H9 (cell line): ENCODE results near the gene CDH19. TPM values are rescaled to one million over a fixed set of nuclear protein-coding genes. Genes with fewer than 3 reads are reported as not detected.
A peak's percentile ranks its signal among the peaks of the same experiment; 100 is the strongest.

Experiments
- DNase-seq: peaks from one replicate; pipeline ENCODE4 v3.0.0-alpha.2; 2017
- H2AFZ ChIP-seq: one replicate; pipeline ENCODE4 v1.6.1; 2013; ENCODE audit warnings: mild to moderate bottlenecking, low read length, control low read depth, moderate library complexity
- H2AK5ac ChIP-seq: 2 replicates; pipeline ENCODE4 v1.6.1; 2013; ENCODE audit warnings: low read length, control low read depth, mixed read lengths; ENCODE audit not compliant: insufficient read length
- H2BK120ac ChIP-seq: one replicate; pipeline ENCODE4 v1.6.1; 2013; ENCODE audit warnings: low read depth, mild to moderate bottlenecking, low read length, control low read depth, inconsistent platforms; ENCODE audit not compliant: poor library complexity, severe bottlenecking
- H2BK12ac ChIP-seq: 2 replicates; pipeline ENCODE4 v1.6.1; 2013; ENCODE audit warnings: low read length, control low read depth, mixed read lengths, low read depth; ENCODE audit not compliant: insufficient read length
- H2BK15ac ChIP-seq: 2 replicates; pipeline ENCODE4 v1.6.1; 2013; ENCODE audit warnings: low read depth, low read length, control low read depth
- H2BK20ac ChIP-seq: one replicate; pipeline ENCODE4 v1.6.1; 2013; ENCODE audit warnings: low read depth, mild to moderate bottlenecking, low read length, control low read depth, inconsistent platforms; ENCODE audit not compliant: poor library complexity, severe bottlenecking
- H2BK5ac ChIP-seq: 2 replicates; pipeline ENCODE4 v1.6.1; 2013; ENCODE audit warnings: low read length, control low read depth, mixed read lengths; ENCODE audit not compliant: insufficient read length
- H3K14ac ChIP-seq: 2 replicates; pipeline ENCODE4 v1.6.1; 2013; ENCODE audit warnings: low read length, control low read depth; ENCODE audit not compliant: insufficient read depth
- H3K18ac ChIP-seq: 2 replicates; pipeline ENCODE4 v1.6.1; 2013; ENCODE audit warnings: low read depth, mild to moderate bottlenecking, mixed read lengths, low read length, control low read depth; ENCODE audit not compliant: insufficient read length
- H3K23ac ChIP-seq: 2 replicates; pipeline ENCODE4 v1.6.1; 2013; ENCODE audit warnings: low read length, control low read depth, mixed read lengths, low read depth; ENCODE audit not compliant: insufficient read length
- H3K23me2 ChIP-seq: 2 replicates; pipeline ENCODE4 v1.6.1; 2013; ENCODE audit warnings: low read depth, mild to moderate bottlenecking, mixed read lengths, low read length, control low read depth; ENCODE audit not compliant: insufficient read length, poor library complexity, severe bottlenecking
- H3K27ac ChIP-seq: 2 replicates; pipeline ENCODE4 v1.5.1; 2013; ENCODE audit warnings: low read length, control low read depth, mixed read lengths, low read depth; ENCODE audit not compliant: insufficient read length
- H3K27me3 ChIP-seq: 2 replicates; pipeline ENCODE4 v1.6.1; 2013; ENCODE audit warnings: low read length, control low read depth, inconsistent platforms; ENCODE audit not compliant: insufficient read depth
- H3K4ac ChIP-seq: 2 replicates; pipeline ENCODE4 v1.6.1; 2013; ENCODE audit warnings: low read depth, mild to moderate bottlenecking, control low read depth, inconsistent platforms, low read length, moderate library complexity
- H3K4me1 ChIP-seq: 2 replicates; pipeline ENCODE4 v1.6.1; 2013; ENCODE audit warnings: low read length, control low read depth, inconsistent platforms; ENCODE audit not compliant: insufficient read depth
- H3K4me2 ChIP-seq: 2 replicates; pipeline ENCODE4 v1.6.1; 2013; ENCODE audit warnings: low read length, control low read depth, mixed read lengths; ENCODE audit not compliant: insufficient read length, insufficient read depth
- H3K56ac ChIP-seq: 2 replicates; pipeline ENCODE4 v1.6.1; 2013; ENCODE audit warnings: low read depth, mild to moderate bottlenecking, mixed read lengths, low read length, control low read depth; ENCODE audit not compliant: insufficient read length
- H3K79me1 ChIP-seq: 2 replicates; pipeline ENCODE4 v1.6.1; 2013; ENCODE audit warnings: low read depth, mild to moderate bottlenecking, moderate library complexity, low read length, control low read depth, inconsistent platforms; ENCODE audit not compliant: insufficient read depth, poor library complexity, severe bottlenecking
- H3K79me2 ChIP-seq: 2 replicates; pipeline ENCODE4 v1.6.1; 2013; ENCODE audit warnings: low read length, control low read depth, inconsistent platforms; ENCODE audit not compliant: insufficient read depth
- H3K9ac ChIP-seq: 2 replicates; pipeline ENCODE4 v1.6.1; 2013; ENCODE audit warnings: low read length, control low read depth, mixed read lengths; ENCODE audit not compliant: insufficient read length; ENCODE audit errors: extremely low read depth
- H3K9me3 ChIP-seq: one replicate; pipeline ENCODE4 v1.6.1; 2013; ENCODE audit warnings: low read depth, low read length, inconsistent platforms; ENCODE audit not compliant: control insufficient read depth
- H3T11ph ChIP-seq: one replicate; pipeline ENCODE4 v1.6.1; 2013; ENCODE audit warnings: mild to moderate bottlenecking, low read length, control low read depth, inconsistent platforms
- H4K20me1 ChIP-seq: one replicate; pipeline ENCODE4 v1.6.1; 2013; ENCODE audit not compliant: control insufficient read depth, insufficient read length, insufficient read depth
- H4K5ac ChIP-seq: 2 replicates; pipeline ENCODE4 v1.6.1; 2013; ENCODE audit warnings: low read depth, mild to moderate bottlenecking, mixed read lengths, low read length, control low read depth; ENCODE audit not compliant: insufficient read length
- H4K8ac ChIP-seq: replicated peaks from 2 replicates; pipeline ENCODE4 v1.6.1; 2013; ENCODE audit warnings: low read length, control low read depth, mixed read lengths, low read depth; ENCODE audit not compliant: insufficient read length
- H4K91ac ChIP-seq: 2 replicates; pipeline ENCODE4 v1.6.1; 2013; ENCODE audit warnings: low read depth, mild to moderate bottlenecking, moderate library complexity, mixed read lengths, low read length, control low read depth; ENCODE audit not compliant: insufficient read length
- H3K27ac Mint-ChIP-seq, 3 experiments: 2 replicates in 2 of 3; 3 replicates in 1 of 3; pipeline ENCODE4 v1.8.0; 2020 to 2021; ENCODE audit warnings: mixed read lengths in 3 of 3, mild to moderate bottlenecking in 1 of 3, moderate library complexity in 1 of 3
- H3K27me3 Mint-ChIP-seq: 2 replicates; pipeline ENCODE4 v1.8.0; 2021; ENCODE audit warnings: low read depth, mild to moderate bottlenecking, moderate library complexity, mixed read lengths
- H3K36me3 Mint-ChIP-seq, 3 experiments: 2 replicates in 2 of 3; 3 replicates in 1 of 3; pipeline ENCODE4 v1.8.0; 2020 to 2021; ENCODE audit warnings: low read depth in 3 of 3, mixed read lengths in 3 of 3; ENCODE audit not compliant: insufficient read depth in 1 of 3
- H3K4me1 Mint-ChIP-seq, 2 experiments: 2 replicates each; pipeline ENCODE4 v1.8.0; 2020; ENCODE audit warnings: mixed read lengths in 2 of 2
- H3K4me3 Mint-ChIP-seq, 2 experiments: 2 replicates in 1 of 2; 3 replicates in 1 of 2; pipeline ENCODE4 v1.8.0; 2020 to 2021; ENCODE audit warnings: mild to moderate bottlenecking in 2 of 2, mixed read lengths in 2 of 2, moderate library complexity in 1 of 2
- H3K9me3 Mint-ChIP-seq, 2 experiments: 2 replicates in 1 of 2; 3 replicates in 1 of 2; pipeline ENCODE4 v1.8.0; 2020; ENCODE audit warnings: mild to moderate bottlenecking in 2 of 2, mixed read lengths in 2 of 2, moderate library complexity in 1 of 2
- CTCF ChIP-seq: fragments of 200-600 bp; sonication (generic); conservative IDR thresholded peaks from 3 replicates; pipeline ENCODE4 v1.8.0; 2021; ENCODE audit warnings: antibody characterized with exemption, mild to moderate bottlenecking
- WGBS: extraction: QIAGEN DNeasy Blood & Tissue Kit; methylation state at CpG from one replicate; pipeline ENCODE4 v1.1.7; 2013; ENCODE audit warnings: missing lambda C conversion rate, low lambda C conversion rate, mixed read lengths; ENCODE audit not compliant: insufficient read length; ENCODE audit errors: extremely low coverage; 5-methylcytosine and 5-hydroxymethylcytosine counted together
- total RNA-seq: library from RNA; stranded (reverse); gene quantifications from 2 replicates; pipeline ENCODE4 v1.2.1, GENCODE V29; 2021

The CDH19 gene
- total RNA-seq, 1 experiment from 2014 or later, result not detected

- H2BK120ac ChIP-seq, result no peak overlapping the region
- Mint-ChIP-seq H3K36me3 (no peaks in the 10 kb centered on the region), H3K4me1 (peaks cover 0 to 2% of the 10 kb centered on the region in 2 experiments; a peak in 2 of 4 replicates), H3K27ac (no peak overlapping the region), H3K4me3 (no peak overlapping the region), H3K9me3 (peaks cover 0 to 3% of the 10 kb centered on the region in 2 experiments; a peak in 1 of 5 replicates), H3K27me3 (no peaks in the 10 kb centered on the region)
- H4K91ac ChIP-seq, result no peak overlapping the region
- H3K79me2 ChIP-seq, result no peaks in the 10 kb centered on the region
- H3K18ac ChIP-seq, result no peak overlapping the region
- no peak overlapping the region for H4K8ac ChIP-seq
- H3K9ac ChIP-seq, result no peak overlapping the region
- H3K4me1 ChIP-seq, result no peaks in the 10 kb centered on the region
- no peaks in the 10 kb centered on the region for H4K20me1 ChIP-seq
- no peak overlapping the region for H2BK12ac ChIP-seq
- no peaks in the 10 kb centered on the region for H3K79me1 ChIP-seq
- peak; percentile 90 for TF ChIP-seq CTCF
- H3K14ac ChIP-seq, result no peak overlapping the region
- no peak overlapping the region for H2AK5ac ChIP-seq
- no peak overlapping the region for H3K23ac ChIP-seq
- no peaks in the 10 kb centered on the region for H3K9me3 ChIP-seq
- WGBS, result no CpG with 5 or more reads among the region's 3 CpGs
- H3K4ac ChIP-seq, result no peak overlapping the region
- no peak overlapping the region for H2AFZ ChIP-seq
- no peaks in the 10 kb centered on the region for H3K23me2 ChIP-seq
- no peak overlapping the region for H2BK20ac ChIP-seq
- H3T11ph ChIP-seq, result no peak overlapping the region
- no peaks in the 10 kb centered on the region for H3K27me3 ChIP-seq
- H2BK5ac ChIP-seq, result no peak overlapping the region
- no peak overlapping the region for H2BK15ac ChIP-seq
- no peak overlapping the region for H4K5ac ChIP-seq
- H3K4me2 ChIP-seq, result no peak overlapping the region
- no peak overlapping the region for H3K27ac ChIP-seq
- no peak overlapping the region for H3K56ac ChIP-seq
- DNase-seq, result no peak
Observed at GRCh38 chr18:66548747-66549146, 55.1 kb downstream of the CDH19 start.
